HEK293 (cell line): ENCODE data around the gene PTPRH.

Experiments used
- CTCF ChIA-PET: fragments of 350-600 bp; formaldehyde crosslinking; extraction: SDS; loops from one replicate; lab custom pipeline; 2021; ENCODE audit warnings: antibody characterized with exemption; lab: Yijun Ruan, JAX
- POLR2A ChIA-PET: fragments of 300-600 bp; formaldehyde crosslinking; extraction: SDS; loops from one replicate; lab custom pipeline; 2020; ENCODE audit warnings: antibody characterized with exemption, inconsistent platforms; lab: Yijun Ruan, JAX
- H3K27ac ChIP-seq: fragments of 200-500 bp; sonication (Bioruptor generic); 2 replicates; pipeline ENCODE4 v1.5.1; 2014; ENCODE audit warnings: low read depth, low read length, control low read depth, inconsistent platforms; ENCODE audit errors: extremely low read depth
- H3K36me3 ChIP-seq, 2 experiments: fragments of 200-500 bp in 1 of 2; sonication (Bioruptor generic) in 1 of 2; 1 replicate in 1 of 2; 2 replicates in 1 of 2; pipeline ENCODE4 v1.5.1; 2014 to 2017; ENCODE audit warnings: inconsistent platforms in 2 of 2, low read length in 2 of 2; ENCODE audit not compliant: control insufficient read depth in 2 of 2, insufficient read depth in 1 of 2
- H3K4me1 ChIP-seq: fragments of 200-500 bp; sonication (Bioruptor generic); 2 replicates; pipeline ENCODE4 v1.5.1; 2014; ENCODE audit warnings: mild to moderate bottlenecking, low read length, inconsistent platforms; ENCODE audit not compliant: control insufficient read depth, insufficient read depth
- H3K4me3 ChIP-seq: 2 replicates; pipeline ENCODE4 v1.5.1; 2011; ENCODE audit warnings: low read depth, mild to moderate bottlenecking, control low read depth, low read length, moderate library complexity
- H3K9me3 ChIP-seq: fragments of 200-500 bp; sonication (Bioruptor generic); 2 replicates; pipeline ENCODE4 v1.5.1; 2014; ENCODE audit warnings: low read depth, low read length, inconsistent platforms; ENCODE audit not compliant: control insufficient read depth, insufficient read depth
- GFI1B ChIP-seq: fragments of 450-650 bp; formaldehyde crosslinking; IDR thresholded peaks from 2 replicates; pipeline ENCODE4 v1.5.1; 2016; ENCODE audit warnings: missing biosample characterization, missing genetic modification characterization
- KLF10 ChIP-seq: fragments of 450-650 bp; IDR thresholded peaks from 2 replicates; pipeline ENCODE4 v1.5.1; 2018; ENCODE audit warnings: missing biosample characterization, mild to moderate bottlenecking, missing genetic modification characterization
- SALL2 ChIP-seq: fragments of 450-650 bp; formaldehyde crosslinking; IDR thresholded peaks from 2 replicates; pipeline ENCODE4 v1.5.0; 2017; ENCODE audit warnings: missing biosample characterization, mild to moderate bottlenecking, missing genetic modification characterization, borderline replicate concordance
- SETDB1 ChIP-seq: IDR thresholded peaks from one replicate; pipeline ENCODE4 v1.6.1; 2017; ENCODE audit warnings: mild to moderate bottlenecking, low read length, moderate library complexity, mixed read lengths; ENCODE audit not compliant: insufficient read length
- YY2 ChIP-seq: fragments of 450-650 bp; formaldehyde crosslinking; IDR thresholded peaks from 2 replicates; pipeline ENCODE4 v1.5.1; 2016; ENCODE audit warnings: missing biosample characterization, missing genetic modification characterization
- ZBTB10 ChIP-seq: fragments of 450-650 bp; formaldehyde crosslinking; IDR thresholded peaks from 2 replicates; pipeline ENCODE4 v1.5.1; 2016; ENCODE audit warnings: missing biosample characterization, missing genetic modification characterization
- ZNF121 ChIP-seq: fragments of 450-650 bp; formaldehyde crosslinking; IDR thresholded peaks from 2 replicates; pipeline ENCODE4 v1.5.1; 2016; ENCODE audit warnings: missing biosample characterization, missing genetic modification characterization
- ZNF148 ChIP-seq: fragments of 450-650 bp; formaldehyde crosslinking; IDR thresholded peaks from 2 replicates; pipeline ENCODE4 v1.5.0; 2017; ENCODE audit warnings: missing biosample characterization, missing genetic modification characterization, borderline replicate concordance
- ZNF24 ChIP-seq: fragments of 450-650 bp; formaldehyde crosslinking; IDR thresholded peaks from 2 replicates; pipeline ENCODE4 v1.5.1; 2016; ENCODE audit warnings: missing biosample characterization, missing genetic modification characterization
- ZNF341 ChIP-seq: fragments of 450-650 bp; formaldehyde crosslinking; IDR thresholded peaks from 2 replicates; pipeline ENCODE4; 2016; ENCODE audit warnings: low read depth, missing biosample characterization, missing genetic modification characterization
- ZNF366 ChIP-seq: fragments of 450-650 bp; formaldehyde crosslinking; conservative IDR thresholded peaks from 2 replicates; pipeline ENCODE4 v1.5.1; 2016; ENCODE audit warnings: missing biosample characterization, missing genetic modification characterization
- ZNF529 ChIP-seq: fragments of 450-650 bp; formaldehyde crosslinking; IDR thresholded peaks from 2 replicates; pipeline ENCODE4 v1.5.1; 2017; ENCODE audit warnings: missing genetic modification characterization, missing biosample characterization; ENCODE audit not compliant: insufficient replicate concordance
- ZNF560 ChIP-seq: fragments of 450-650 bp; formaldehyde crosslinking; IDR thresholded peaks from 2 replicates; pipeline ENCODE4 v1.5.1; 2017; ENCODE audit warnings: missing biosample characterization, missing genetic modification characterization, borderline replicate concordance
- ZNF658 ChIP-seq: fragments of 450-650 bp; formaldehyde crosslinking; IDR thresholded peaks from 2 replicates; pipeline ENCODE4; 2016; ENCODE audit warnings: missing biosample characterization, missing genetic modification characterization
- ZNF660 ChIP-seq: fragments of 450-650 bp; IDR thresholded peaks from 2 replicates; pipeline ENCODE4 v1.5.1; 2018; ENCODE audit warnings: missing biosample characterization, mild to moderate bottlenecking, missing genetic modification characterization
- ZNF776 ChIP-seq: fragments of 450-650 bp; formaldehyde crosslinking; IDR thresholded peaks from 2 replicates; pipeline ENCODE4 v1.5.0; 2017; ENCODE audit warnings: missing biosample characterization, missing genetic modification characterization, borderline replicate concordance
- TF ChIP-seq, protein P1 (sequence below): fragments of 450-650 bp; formaldehyde crosslinking; IDR thresholded peaks from 2 replicates; pipeline ENCODE4 v1.5.1; 2017; ENCODE audit warnings: missing biosample characterization, missing genetic modification characterization
- TF ChIP-seq, protein P2 (sequence below): fragments of 450-650 bp; formaldehyde crosslinking; IDR thresholded peaks from 2 replicates; pipeline ENCODE4 v1.5.1; 2016; ENCODE audit warnings: missing biosample characterization, missing genetic modification characterization, low read depth
- TF ChIP-seq, protein P3 (sequence below): fragments of 450-650 bp; formaldehyde crosslinking; IDR thresholded peaks from 2 replicates; pipeline ENCODE4 v1.5.1; 2016; ENCODE audit warnings: missing biosample characterization, missing genetic modification characterization

The PTPRH gene

DNA sequence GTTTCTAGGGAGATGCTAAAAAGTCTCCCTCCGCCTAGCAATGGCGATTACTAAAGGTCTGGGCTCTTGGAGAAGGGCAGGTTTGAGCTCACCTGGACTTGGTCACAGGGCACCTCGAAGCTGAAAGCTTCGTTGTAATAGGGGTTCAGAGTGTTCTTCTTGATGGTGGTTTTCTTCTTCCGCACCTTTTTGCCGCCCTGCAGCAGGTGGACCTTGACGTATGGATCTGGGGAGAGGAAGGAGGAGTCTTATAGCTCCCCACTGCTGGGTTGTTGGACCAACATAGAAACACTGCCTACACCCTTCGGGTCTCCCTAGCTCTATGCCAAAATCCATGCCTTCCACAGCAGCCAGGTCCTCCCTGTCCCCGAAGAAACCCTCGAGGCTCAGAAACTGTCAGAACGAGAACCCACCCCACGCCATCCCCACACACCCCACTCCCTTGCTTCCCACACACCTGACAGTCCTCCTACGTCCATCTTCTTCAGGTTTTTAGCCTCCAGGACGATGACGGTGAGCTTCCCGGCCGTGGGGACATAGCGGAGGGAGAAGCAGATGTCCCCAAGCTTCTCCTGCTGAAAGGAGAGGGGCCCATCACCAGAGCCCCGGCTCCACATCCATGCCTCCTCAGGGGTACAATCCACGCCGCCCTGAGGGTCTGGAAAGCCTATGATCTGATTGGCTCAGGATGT lies 34.7 kb downstream of the PTPRH start:
- H3K36me3 ChIP-seq, result no peaks in the 10 kb centered on the region
- POLR2A ChIA-PET, result interaction anchor here (1.2 kb wide), 1 partner anchor 28 kb away, joined by 3 read pairs; no protein-coding TSS in a partner anchor
- H3K27ac ChIP-seq, result no peak overlapping the region
- TF ChIP-seq ZNF529 (tag by site-specific recombination), result no peak
- no peak for TF ChIP-seq ZNF24 (tag by site-specific recombination)
- TF ChIP-seq ZNF660 (tag by site-specific recombination), result no peak
- no peak for TF ChIP-seq ZNF776 (tag by site-specific recombination)
- TF ChIP-seq, protein P1, sequence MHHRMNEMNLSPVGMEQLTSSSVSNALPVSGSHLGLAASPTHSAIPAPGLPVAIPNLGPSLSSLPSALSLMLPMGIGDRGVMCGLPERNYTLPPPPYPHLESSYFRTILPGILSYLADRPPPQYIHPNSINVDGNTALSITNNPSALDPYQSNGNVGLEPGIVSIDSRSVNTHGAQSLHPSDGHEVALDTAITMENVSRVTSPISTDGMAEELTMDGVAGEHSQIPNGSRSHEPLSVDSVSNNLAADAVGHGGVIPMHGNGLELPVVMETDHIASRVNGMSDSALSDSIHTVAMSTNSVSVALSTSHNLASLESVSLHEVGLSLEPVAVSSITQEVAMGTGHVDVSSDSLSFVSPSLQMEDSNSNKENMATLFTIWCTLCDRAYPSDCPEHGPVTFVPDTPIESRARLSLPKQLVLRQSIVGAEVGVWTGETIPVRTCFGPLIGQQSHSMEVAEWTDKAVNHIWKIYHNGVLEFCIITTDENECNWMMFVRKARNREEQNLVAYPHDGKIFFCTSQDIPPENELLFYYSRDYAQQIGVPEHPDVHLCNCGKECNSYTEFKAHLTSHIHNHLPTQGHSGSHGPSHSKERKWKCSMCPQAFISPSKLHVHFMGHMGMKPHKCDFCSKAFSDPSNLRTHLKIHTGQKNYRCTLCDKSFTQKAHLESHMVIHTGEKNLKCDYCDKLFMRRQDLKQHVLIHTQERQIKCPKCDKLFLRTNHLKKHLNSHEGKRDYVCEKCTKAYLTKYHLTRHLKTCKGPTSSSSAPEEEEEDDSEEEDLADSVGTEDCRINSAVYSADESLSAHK (tag by site-specific recombination), result no peak
- TF ChIP-seq, protein P2, sequence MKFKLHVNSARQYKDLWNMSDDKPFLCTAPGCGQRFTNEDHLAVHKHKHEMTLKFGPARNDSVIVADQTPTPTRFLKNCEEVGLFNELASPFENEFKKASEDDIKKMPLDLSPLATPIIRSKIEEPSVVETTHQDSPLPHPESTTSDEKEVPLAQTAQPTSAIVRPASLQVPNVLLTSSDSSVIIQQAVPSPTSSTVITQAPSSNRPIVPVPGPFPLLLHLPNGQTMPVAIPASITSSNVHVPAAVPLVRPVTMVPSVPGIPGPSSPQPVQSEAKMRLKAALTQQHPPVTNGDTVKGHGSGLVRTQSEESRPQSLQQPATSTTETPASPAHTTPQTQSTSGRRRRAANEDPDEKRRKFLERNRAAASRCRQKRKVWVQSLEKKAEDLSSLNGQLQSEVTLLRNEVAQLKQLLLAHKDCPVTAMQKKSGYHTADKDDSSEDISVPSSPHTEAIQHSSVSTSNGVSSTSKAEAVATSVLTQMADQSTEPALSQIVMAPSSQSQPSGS (tag by site-specific recombination), result no peak
- TF ChIP-seq YY2, result no peak
- TF ChIP-seq ZNF121 (tag by site-specific recombination), result no peak
- no peak for TF ChIP-seq ZNF658 (tag by site-specific recombination)
- no peak for TF ChIP-seq ZNF366 (tag by site-specific recombination)
- TF ChIP-seq SALL2 (tag by site-specific recombination), result no peak
- TF ChIP-seq ZNF560, result no peak
- TF ChIP-seq ZBTB10 (tag by site-specific recombination), result no peak
- no peak for TF ChIP-seq GFI1B (tag by site-specific recombination)
- no peak for TF ChIP-seq KLF10 (tag by site-specific recombination)
- TF ChIP-seq SETDB1, result no peak
- TF ChIP-seq ZNF148, result no peak
- no peak for TF ChIP-seq ZNF341 (tag by site-specific recombination)
- TF ChIP-seq, protein P3, sequence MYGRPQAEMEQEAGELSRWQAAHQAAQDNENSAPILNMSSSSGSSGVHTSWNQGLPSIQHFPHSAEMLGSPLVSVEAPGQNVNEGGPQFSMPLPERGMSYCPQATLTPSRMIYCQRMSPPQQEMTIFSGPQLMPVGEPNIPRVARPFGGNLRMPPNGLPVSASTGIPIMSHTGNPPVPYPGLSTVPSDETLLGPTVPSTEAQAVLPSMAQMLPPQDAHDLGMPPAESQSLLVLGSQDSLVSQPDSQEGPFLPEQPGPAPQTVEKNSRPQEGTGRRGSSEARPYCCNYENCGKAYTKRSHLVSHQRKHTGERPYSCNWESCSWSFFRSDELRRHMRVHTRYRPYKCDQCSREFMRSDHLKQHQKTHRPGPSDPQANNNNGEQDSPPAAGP (tag by site-specific recombination), result no peak
- TF ChIP-seq, all 188 proteins: peak for 0
- CTCF ChIA-PET, result interaction anchor here (0.6 to 3.6 kb wide), 10 partner anchors 9 to 457 kb away, joined by 3 to 22 read pairs (median 4); partner anchors contain the start of gene DNAAF3
- no peaks in the 10 kb centered on the region for H3K9me3 ChIP-seq
- peaks cover 9% of the 10 kb centered on the region for H3K4me1 ChIP-seq
- H3K4me3 ChIP-seq, result no peak overlapping the region
